Spleen (tissue), 11 donors: Measurements from ENCODE around the gene HTR5A. TPM values are rescaled to one million over a fixed set of nuclear protein-coding genes. Genes with fewer than 3 reads are reported as not detected.

ENCODE experiments used
- DNase-seq: peaks from one replicate; pipeline ENCODE4 v3.0.0-alpha.2; 2020
- H3K27ac ChIP-seq, 8 donors: fragments of 200-600 bp; sonication (generic) in 7 of 8; 1 replicate in 4 of 8; 2 replicates in 4 of 8; pipeline versions ENCODE4 v1.5.0 to v1.8.0; 2016 to 2021; ENCODE audit warnings: inconsistent platforms in 4 of 8, mild to moderate bottlenecking in 4 of 8, moderate library complexity in 1 of 8
- H3K27me3 ChIP-seq, 7 donors: fragments of 200-600 bp; sonication (generic) in 6 of 7; replicated peaks in 1 of 7; 1 replicate in 4 of 7; 2 replicates in 3 of 7; pipeline versions ENCODE4 v1.5.0 to v1.8.0; 2016 to 2021; ENCODE audit warnings: inconsistent platforms in 3 of 7, mild to moderate bottlenecking in 1 of 7
- H3K36me3 ChIP-seq, 6 donors: fragments of 200-600 bp; sonication (generic) in 5 of 6; 1 replicate in 4 of 6; 2 replicates in 2 of 6; pipeline versions ENCODE4 v1.5.0 to v1.8.0; 2016 to 2021; ENCODE audit warnings: inconsistent platforms in 2 of 6
- H3K4me1 ChIP-seq, 6 donors: fragments of 200-600 bp; sonication (generic) in 5 of 6; 1 replicate in 3 of 6; 2 replicates in 3 of 6; pipeline versions ENCODE4 v1.5.0 to v1.8.0; 2016 to 2021; ENCODE audit warnings: inconsistent platforms in 3 of 6
- H3K4me3 ChIP-seq, 8 donors: fragments of 200-600 bp; sonication (generic) in 7 of 8; 1 replicate in 4 of 8; 2 replicates in 4 of 8; pipeline versions ENCODE4 v1.5.0 to v1.8.0; 2016 to 2021; ENCODE audit warnings: inconsistent platforms in 4 of 8, mild to moderate bottlenecking in 4 of 8, moderate library complexity in 2 of 8
- H3K9me3 ChIP-seq, 8 donors: fragments of 200-600 bp; sonication (generic) in 7 of 8; 1 replicate in 4 of 8; 2 replicates in 4 of 8; pipeline versions ENCODE4 v1.5.0 to v1.8.0; 2016 to 2021; ENCODE audit warnings: inconsistent platforms in 4 of 8
- CTCF ChIP-seq, 11 experiments: fragments of 200-600 bp in 7 of 11; fragments of 450-650 bp in 4 of 11; sonication (generic) in 4 of 11; IDR thresholded peaks in 8 of 11; conservative IDR thresholded peaks in 3 of 11; 1 replicate in 7 of 11; 2 replicates in 4 of 11; pipeline versions ENCODE4 v1.4.0 to v1.8.0; 2016 to 2021; ENCODE audit warnings: antibody characterized with exemption in 11 of 11, inconsistent platforms in 4 of 11, mild to moderate bottlenecking in 1 of 11
- POLR2A ChIP-seq, 3 donors: fragments of 450-650 bp; IDR thresholded peaks; one replicate each; pipeline ENCODE4 v1.5.1; 2017; ENCODE audit warnings: antibody characterized with exemption in 3 of 3, mild to moderate bottlenecking in 1 of 3
- POLR2AphosphoS5 ChIP-seq, 3 donors: sonication (generic); formaldehyde crosslinking; IDR thresholded peaks; one replicate each; pipeline ENCODE4 v1.5.1; 2017; ENCODE audit warnings: antibody characterized with exemption in 3 of 3
- WGBS, 5 donors: extraction: QIAGEN DNeasy Blood & Tissue Kit in 3 of 5; methylation state at CpG; one replicate each; pipeline versions ENCODE4 v1.1.5 to v1.1.7; 2013 to 2018; 5-methylcytosine and 5-hydroxymethylcytosine counted together
- intact Hi-C: fragments of 100-400 bp; cut with DNase I; formaldehyde crosslinking; loops from one replicate; pipeline ENCODE4 v1.15.0; 2023; ENCODE audit warnings: low total_unique reads
- polyA plus RNA-seq, 3 donors: library from polyadenylated mRNA; stranded (reverse); fragments of 200-250 nt; gene quantifications; one replicate each; pipeline ENCODE4 v1.2.1, GENCODE V29; 2013
- total RNA-seq, 7 donors: library from RNA; depleted of rRNA in 3 of 7; stranded (reverse); fragments of >200 nt in 3 of 7; fragmentation: NEBNext Ultra II Directional in 4 of 7; extraction: Animal tissue kit (Norgen Biotek cat#: 25700) in 4 of 7; gene quantifications; one replicate each; pipeline versions ENCODE4 v1.1.0 to v1.2.1, GENCODE V29; 2016 to 2021
- donor health status: healthy with polysubstance abuse.
- donor health status: DM: no; HTN: no; CAD: no; lungs with moderate emphysema.
- donor health status: DM: no; HTN: no; CAD: no.
- donor health status: Bipolar disorder and iron deficiency.
- donor health status: healthy.
- donor health status: DM: no; HTN: no; CAD: no.
- donor health status: DM: yes; HTN: yes; CAD: no.

Gene HTR5A
- total and polyA plus RNA-seq, 10 donors: not detected

DNA sequence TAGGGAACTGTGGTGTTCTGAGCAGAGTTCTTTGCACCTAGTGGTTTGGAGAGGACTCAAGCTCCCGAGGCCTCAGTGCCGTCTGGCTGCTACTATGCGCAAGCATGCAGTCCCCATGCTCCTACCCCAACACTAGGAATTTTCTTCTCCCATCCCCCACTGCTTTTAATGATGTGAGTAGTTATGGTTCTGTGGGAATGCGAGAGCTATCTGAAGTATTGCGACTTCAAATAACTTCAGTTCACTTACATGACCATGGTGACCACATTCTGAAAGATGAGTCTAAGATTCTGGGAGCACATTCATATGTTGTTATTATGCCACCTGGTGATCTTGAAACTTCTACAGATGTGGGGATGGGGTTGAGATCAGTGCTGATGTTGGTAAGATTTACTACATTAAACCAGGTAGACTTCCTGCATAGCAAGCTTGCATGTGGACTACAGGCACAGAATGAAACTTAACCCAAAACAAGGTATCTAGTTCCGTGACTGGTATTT is 24.6 kb downstream of the HTR5A start:
- Histone ChIP-seq H3K27ac (no peak overlapping the region), H3K4me3 (no peak overlapping the region), H3K4me1 (no peaks in the 10 kb centered on the region), H3K9me3 (peaks cover 0 to 5% (median 0%) of the 10 kb centered on the region in 8 donors), H3K36me3 (no peaks in the 10 kb centered on the region), H3K27me3 (peaks cover 0 to 12% (median 0%) of the 10 kb centered on the region in 7 donors)
- TF ChIP-seq POLR2AphosphoS5 (IDR thresholded peaks at IDR 0.05) (no peak), POLR2A (IDR thresholded peaks at IDR 0.05) (no peak), CTCF (IDR thresholded peaks at IDR 0.05 in 8 of 11, conservative IDR thresholded peaks at IDR 0.05 in 3 of 11) (no peak)
- WGBS, 5 donors: 74 to 82% (median 77%) methylated on average over 6 of the region's 6 CpGs
- DNase-seq: no peak
- intact Hi-C loops: no loop called here

DNA sequence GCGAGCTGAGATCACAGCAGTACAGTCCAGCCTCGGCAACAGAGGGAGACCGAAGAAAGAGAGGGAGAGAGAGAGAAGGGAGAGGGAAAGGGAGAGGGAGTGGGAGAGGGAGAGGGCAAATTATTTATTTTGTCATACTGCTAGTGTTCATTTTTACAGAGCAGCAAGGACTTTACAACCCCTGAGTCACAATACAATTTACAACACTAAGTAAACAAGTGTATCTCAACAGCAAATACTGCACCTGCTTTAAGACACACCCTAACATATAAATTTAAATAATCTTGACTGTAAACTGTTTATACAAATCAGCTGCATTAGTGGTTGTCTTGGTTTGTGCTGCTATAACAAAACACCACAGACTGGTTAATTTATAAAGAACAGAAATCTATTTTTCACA is 27.2 kb downstream of the HTR5A start:
- 52 to 86% (median 80%) methylated on average over 3 of the region's 3 CpGs for WGBS, 5 donors
- no peak for DNase-seq
- Histone ChIP-seq H3K4me1 (no peaks in the 10 kb centered on the region), H3K4me3 (no peak overlapping the region), H3K27ac (no peak overlapping the region), H3K27me3 (peaks cover 0 to 12% (median 0%) of the 10 kb centered on the region in 7 donors), H3K36me3 (no peaks in the 10 kb centered on the region), H3K9me3 (peaks cover 0 to 5% (median 0%) of the 10 kb centered on the region in 8 donors)
- TF ChIP-seq POLR2AphosphoS5 (IDR thresholded peaks at IDR 0.05): no peak
- TF ChIP-seq POLR2A (IDR thresholded peaks at IDR 0.05): no peak
- no peak for TF ChIP-seq CTCF (IDR thresholded peaks at IDR 0.05 in 8 of 11, conservative IDR thresholded peaks at IDR 0.05 in 3 of 11)
- intact Hi-C loops: no loop called here

DNA sequence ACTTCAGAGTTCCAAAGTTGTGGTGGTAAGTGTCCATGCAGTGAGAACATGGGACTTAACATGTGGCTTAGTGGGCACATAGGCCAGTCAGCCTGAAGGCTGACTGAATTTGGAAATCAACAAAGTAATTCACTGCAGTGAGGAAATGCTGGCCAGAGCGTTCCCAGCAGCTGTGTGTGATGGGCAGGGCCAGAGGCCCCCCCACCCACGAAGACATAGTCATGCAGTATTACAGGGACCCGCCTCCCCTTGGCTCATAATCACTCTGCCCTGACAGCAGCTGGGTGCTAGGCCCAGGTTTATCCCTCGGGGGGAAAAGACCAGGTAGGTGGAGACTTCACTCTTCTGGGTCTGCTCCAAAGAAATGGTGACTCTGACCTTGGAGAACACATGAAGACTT is 33.7 kb downstream of the HTR5A start:
- no peaks in the 10 kb centered on the region for H3K9me3 ChIP-seq
- TF ChIP-seq CTCF (IDR thresholded peaks at IDR 0.05 in 8 of 11, conservative IDR thresholded peaks at IDR 0.05 in 3 of 11) (no peak), POLR2AphosphoS5 (IDR thresholded peaks at IDR 0.05) (no peak), POLR2A (IDR thresholded peaks at IDR 0.05) (no peak)
- WGBS, 5 donors: 52 to 72% (median 55%) methylated on average over 4 of the region's 4 CpGs
- H3K4me3 ChIP-seq: no peak overlapping the region
- intact Hi-C loops: no loop called here
- H3K27me3 ChIP-seq: peaks cover 0 to 40% (median 0%) of the 10 kb centered on the region in 7 donors
- no peaks in the 10 kb centered on the region for H3K36me3 ChIP-seq
- H3K4me1 ChIP-seq: no peaks in the 10 kb centered on the region
- no peak for DNase-seq
- no peak overlapping the region for H3K27ac ChIP-seq

GRCh38 chr7:155104913-155105312 is 34.8 kb downstream of the HTR5A start:
- DNase-seq: no peak
- WGBS, 5 donors: 70 to 87% (median 83%) methylated on average over 5 to 7 of the region's 7 CpGs
- Histone ChIP-seq H3K9me3 (no peaks in the 10 kb centered on the region), H3K27ac (no peak overlapping the region), H3K27me3 (peaks cover 0 to 45% (median 0%) of the 10 kb centered on the region in 7 donors), H3K4me3 (no peak overlapping the region), H3K36me3 (no peaks in the 10 kb centered on the region), H3K4me1 (no peaks in the 10 kb centered on the region)
- TF ChIP-seq POLR2AphosphoS5 (IDR thresholded peaks at IDR 0.05) (no peak), CTCF (IDR thresholded peaks at IDR 0.05 in 8 of 11, conservative IDR thresholded peaks at IDR 0.05 in 3 of 11) (no peak), POLR2A (IDR thresholded peaks at IDR 0.05) (no peak)
- intact Hi-C loops: no loop called here
